HG02884 (cell line): ENCODE results near the gene WDR20.
"Not testable (repeated sequence)": the region's sequence is repeated elsewhere in the genome, so short reads cannot be mapped to it uniquely, and the experiment has no call there.

ENCODE experiments used
- ATAC-seq: cut with Tn5 transposase; IDR thresholded peaks from one replicate; pipeline ENCODE4 v1.9.1; 2021; ENCODE audit warnings: mild to moderate bottlenecking, moderate library complexity; ENCODE audit not compliant: unreplicated experiment

WDR20 gene

DNA sequence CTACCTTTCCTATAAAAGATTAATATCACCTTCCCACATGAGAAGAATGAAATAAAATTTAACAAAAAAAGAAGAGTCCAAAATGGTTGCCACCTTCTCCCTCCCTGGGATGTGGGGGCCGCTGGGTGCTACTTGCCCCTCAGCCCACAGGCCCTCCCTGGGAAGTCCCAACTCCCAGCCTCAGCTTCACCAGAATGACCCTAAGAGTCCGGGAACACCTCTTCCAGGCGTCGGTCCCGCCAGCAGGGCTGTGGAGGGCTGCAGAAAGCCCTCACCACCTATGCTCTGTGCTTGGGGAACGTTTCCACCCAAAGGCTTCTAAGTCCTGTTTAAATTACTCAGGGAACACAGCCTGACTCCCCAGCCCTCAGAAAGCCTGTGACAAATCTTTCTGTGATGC is 93.4 kb downstream of the WDR20 start:
- ATAC-seq, result no peak

DNA sequence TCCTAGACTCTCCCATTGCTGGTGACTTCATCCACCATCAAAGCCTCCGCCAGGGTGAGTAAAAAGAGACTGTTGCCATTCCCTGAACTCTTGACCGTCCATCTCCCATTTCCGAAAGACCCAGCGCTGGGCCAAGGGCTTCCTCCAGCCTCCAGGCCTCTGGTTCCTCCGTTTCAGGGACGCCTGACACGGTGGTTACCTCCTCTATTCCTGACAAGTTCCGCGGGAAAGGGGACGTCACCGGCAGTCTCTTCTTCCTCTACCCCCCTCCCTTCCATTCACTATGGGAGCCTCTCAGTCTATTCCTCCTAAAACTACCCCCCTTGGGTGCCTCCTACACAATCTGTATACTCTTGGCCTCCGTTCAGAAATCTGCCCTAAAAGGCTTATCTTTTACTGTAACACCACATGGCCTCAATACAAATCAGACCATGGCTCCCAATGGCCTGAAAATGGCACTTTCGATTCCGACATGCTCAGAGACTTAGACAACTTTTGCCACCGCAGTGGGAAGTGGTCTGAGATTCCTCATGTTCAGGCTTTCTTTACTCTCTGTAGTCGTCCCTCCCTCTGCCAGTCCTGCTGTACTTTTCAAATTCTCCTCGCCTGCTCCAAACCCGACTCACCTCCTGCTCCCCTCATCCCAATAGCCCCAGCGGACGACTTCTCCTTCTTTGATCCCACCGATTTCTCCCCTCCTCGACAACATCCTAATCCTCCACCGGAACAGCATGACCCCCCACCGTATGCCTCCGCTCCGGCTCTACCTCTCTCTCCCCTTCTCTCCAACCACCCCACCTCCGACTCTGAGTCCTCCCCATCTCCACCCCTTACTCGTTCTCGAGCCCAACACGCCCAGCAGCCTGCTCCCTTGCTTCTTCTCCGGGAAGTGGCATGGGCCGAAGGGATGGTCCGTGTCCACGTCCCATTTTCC is 94.9 kb downstream of the WDR20 start:
- ATAC-seq, result no peak

DNA sequence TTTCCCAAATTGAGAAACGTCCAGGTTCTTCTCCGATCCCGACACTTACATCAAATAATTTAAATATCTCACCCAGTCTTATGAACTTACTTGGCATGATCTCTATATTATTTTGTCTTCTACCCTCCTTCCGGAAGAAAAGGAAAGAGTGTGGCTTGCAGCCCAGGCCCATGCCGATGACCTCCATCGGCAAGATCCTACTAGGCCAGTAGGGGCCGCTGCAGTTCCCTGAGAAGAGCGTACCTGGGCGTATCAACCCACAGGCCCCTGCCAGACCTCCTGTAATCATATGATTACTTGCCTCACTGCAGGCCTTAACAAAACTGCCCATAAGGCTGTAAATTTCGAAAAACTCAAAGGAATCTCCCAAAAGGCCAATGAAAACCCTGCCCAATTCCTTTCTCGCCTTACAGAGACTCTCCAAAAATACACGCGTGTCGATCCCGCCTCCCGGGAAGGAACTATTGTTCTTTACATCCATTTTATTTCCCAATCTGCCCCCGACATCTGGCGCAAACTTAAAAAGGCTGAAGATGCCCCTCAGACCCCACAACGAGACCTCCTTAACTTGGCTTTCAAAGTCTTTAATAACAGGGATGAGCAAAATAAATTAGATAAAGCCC is 95.7 kb downstream of the WDR20 start:
- peak; percentile 84 for ATAC-seq

DNA sequence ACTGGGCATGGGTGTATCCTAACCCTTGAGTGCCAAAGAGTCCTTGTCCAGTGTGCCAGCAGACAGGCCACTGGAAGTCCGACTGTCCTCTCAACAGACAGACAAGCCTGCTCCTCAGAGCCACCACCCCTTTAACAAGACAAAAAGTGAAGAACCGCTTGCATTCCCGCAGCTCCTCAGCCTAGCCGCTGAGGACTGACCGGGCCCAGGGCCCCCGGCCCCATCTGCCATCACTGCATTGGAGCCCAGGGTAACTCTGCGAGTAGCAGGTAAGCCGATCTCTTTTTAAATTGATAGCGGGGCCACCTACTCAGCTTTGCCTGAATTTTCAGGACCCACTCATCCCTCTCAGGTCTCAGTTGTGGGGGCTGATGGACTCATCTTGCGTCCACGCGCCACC is 96.3 kb downstream of the WDR20 start:
- ATAC-seq, result no peak

DNA sequence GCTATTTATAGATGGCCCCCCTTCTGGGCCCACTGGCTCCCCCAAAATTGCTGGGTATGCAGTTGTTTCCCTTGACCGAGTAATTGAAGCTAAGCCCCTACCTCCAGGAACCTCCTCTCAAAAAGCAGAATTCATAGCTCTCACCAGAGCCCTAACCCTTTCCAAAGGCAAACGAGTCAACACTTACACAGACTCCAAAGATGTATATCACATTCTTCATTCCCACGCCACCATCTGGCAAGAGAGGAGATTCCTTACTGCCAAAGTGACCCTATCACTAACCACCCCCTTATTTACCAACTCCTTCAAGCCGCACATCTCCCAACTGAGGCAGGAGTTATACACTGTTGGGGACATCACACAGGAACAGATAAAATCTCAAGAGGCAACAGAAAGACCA is 98.4 kb downstream of the WDR20 start:
- no peak for ATAC-seq

DNA sequence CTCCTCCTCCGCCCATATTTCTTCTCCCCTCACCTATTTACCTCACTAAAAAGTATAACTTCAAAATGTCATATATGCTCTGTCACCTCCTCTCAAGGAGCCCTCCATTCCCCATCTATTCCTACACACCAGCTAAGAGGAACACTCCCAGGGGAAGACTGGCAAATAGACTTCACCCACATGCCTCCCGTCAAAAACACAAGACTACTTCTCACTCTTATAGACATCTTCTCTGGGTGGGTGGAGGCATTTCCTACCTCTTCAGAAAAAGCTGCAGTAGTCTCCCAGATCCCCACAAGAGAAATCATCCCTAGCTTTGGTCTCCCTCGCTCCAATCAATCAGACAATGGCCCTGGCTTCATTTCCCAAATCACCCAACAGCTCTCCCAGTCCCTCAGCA is 99.1 kb downstream of the WDR20 start:
- no peak for ATAC-seq

DNA sequence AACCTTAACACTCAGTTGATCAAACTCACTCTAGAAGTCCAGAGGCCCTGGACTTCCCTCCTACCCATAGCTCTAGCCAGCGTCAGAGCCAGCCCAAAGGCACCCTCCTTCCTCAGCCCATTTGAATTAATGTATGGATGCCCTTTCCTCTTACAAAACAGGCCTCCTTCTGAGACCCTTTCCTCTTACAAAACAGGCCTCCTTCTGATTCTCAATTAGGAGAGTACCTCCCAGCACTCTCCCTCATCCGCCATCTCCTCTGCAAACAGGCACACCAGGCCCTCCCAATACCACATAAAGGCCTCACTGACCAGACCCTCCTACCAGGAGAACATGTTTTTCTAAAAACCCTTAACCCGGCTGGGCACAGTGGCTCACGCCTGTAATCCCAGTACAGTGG is 99.5 kb downstream of the WDR20 start:
- ATAC-seq, result no peak

DNA sequence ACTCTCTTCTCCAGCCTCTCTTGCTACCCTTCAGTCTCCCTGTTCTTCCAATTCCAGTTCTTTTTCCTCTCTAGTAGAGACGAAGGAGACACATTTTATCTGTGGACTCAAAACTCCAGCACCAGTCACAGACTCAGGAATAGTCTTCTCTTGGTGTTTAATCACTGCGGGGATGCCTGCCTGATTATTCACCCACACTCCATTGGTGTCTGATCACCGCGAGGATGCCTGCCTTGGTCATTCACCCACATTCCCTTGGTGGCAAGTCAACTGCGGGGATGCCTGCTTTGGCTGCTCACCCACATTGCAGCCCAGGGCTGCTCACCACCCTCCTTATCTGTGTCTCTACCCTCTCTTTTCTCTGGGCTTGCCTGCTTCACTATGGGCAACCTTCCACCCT is 100.8 kb downstream of the WDR20 start:
- ATAC-seq, result not testable (repeated sequence)

DNA sequence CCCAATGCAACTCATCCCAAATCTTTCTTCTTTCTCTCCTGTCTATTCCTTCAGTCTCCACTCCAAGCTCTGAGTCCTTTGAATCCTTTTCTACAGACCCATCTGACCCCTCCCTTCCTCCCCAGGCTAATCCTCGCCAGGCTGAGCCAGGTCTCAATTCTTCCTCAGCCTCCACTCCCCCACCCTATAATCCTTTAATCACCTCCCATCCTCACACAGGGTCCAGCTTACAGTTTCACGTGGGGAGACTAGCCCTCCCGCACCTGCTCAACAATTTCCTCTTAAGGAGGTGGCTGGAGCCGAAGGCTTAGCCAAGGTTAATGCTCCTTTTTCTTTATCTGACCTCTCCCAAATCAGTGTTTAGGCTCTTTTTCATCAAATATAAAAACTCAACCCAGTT is 101.5 kb downstream of the WDR20 start:
- no peak for ATAC-seq

DNA sequence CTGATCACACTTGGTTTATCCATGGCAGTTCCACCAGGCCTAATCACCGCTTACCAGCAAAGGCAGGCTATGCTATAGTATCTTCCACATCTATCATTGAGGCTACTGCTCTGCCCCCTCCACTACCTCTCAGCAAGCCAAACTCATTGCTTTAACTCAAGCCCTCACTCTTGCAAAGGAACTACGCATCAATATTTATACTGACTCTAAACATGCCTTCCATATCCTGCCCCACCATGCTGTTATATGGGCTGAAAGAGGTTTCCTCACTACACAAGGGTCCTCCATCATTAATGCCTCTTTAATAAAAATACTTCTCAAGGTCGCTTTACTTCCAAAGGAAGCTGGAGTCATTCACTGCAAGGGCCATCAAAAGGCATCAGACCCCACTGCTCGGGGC is 104.1 kb downstream of the WDR20 start:
- not testable (repeated sequence) for ATAC-seq

DNA sequence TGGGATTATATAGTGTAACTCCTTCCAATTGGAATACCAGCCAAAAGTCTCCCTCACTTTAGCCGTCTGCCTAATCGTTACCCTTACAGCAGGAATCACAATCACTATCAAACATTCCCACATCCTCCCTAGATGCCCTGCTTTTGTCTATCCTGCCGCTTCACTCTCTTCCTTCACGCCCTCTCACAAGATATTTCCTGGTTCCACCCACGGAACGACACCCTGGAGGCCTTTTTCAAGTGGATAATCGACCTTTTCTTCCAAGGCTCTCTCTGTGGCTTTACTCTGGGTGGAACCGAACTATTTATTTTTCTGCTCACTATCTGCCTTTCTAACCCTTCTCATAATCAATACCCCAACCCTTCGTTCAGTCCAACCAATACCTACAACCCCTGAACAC is 106.4 kb downstream of the WDR20 start:
- no peak for ATAC-seq

DNA sequence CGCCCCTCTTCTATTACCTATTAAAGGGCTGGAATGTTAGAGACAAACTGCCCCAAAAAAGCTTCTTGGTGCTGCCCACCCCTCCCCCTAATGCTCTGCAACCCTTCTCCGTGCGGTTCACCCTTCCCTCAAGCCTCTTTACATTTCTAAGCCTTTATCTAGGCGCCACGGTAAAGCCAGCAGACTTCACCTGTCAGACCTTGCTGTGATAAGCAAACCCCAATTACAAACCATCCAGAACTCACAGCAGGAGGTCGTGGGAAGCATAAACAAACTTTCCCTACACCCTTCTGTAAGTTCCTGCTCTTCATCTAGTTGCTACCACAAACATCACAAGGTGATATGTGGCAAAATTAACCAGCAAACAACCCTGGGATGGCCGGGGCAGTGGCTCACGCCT is 108.4 kb downstream of the WDR20 start:
- no peak for ATAC-seq

DNA sequence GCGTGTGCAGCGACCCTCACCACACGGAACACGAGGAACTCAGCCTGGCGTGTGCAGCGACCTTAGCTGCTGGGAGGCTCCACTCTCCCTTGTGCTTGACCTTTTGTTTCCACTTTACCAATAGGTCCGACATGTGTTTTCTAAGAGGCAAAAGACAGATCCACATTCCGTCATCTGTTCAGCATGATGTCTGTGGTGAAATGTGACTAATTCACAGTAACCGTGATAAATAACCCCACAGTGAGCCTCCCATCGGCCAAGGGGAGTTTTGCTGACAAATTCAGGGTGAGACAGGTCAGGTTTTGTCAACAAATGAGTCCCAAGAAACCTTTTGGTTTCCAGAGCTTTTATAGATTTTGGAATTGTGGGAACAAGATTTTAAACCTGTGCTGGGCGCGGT is 109.3 kb downstream of the WDR20 start:
- ATAC-seq, result no peak

DNA sequence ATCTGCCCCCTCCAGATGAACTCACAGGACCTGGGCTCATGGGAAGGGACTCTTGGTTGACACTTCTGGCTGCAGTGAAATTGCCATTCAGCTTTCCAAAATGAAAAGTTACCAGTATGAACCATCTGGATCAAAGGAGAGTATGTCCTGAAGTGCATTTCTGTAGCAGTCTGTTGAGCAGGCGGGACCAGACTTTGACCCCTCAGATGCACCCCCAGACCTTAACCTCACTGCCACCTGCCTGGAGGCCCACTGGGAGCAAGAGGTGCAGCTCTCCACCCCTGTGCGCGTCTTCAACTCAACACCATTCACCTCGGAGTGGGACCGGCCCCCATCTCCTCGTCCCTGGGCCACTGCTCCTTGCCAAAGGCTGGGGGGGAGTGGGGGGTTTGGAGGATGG is 110.3 kb downstream of the WDR20 start:
- no peak for ATAC-seq

DNA sequence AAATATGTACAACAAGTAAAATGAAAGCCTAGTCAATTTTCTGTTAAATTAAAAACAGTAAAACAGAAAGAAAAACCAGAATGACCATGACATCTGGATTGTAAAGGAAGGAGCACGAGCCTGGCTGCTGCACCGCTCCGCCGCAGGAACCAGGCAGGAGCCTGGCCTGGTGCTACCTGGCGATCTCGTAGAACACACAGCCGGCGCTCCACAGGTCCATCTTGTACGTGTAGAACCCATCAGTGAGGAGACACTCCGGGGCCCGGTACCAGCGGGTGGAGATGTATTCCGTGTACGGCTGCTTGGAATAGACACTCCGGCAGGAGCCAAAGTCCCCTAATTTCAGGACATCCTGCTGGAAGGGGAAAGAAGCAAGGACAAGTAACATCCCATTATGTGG is 110.9 kb downstream of the WDR20 start:
- ATAC-seq, result no peak

DNA sequence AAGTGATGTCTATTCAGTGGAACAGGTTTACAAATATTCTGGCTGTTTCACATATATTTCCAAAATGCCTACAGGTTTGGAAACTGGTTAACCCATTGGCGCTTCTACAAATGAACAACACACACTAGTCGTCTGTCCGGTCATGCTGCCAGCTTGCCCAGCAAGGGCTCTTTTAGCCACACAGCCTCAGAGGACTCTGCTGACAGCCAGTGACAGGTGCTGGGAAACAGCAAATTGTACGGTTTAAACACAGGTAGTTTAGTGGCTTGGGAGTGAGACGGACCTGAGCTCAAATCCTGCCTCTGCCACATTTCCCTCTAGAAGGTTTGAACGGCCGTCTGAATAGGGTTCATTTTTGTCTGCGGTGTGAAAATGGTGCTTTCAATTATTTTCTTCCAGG is 111.5 kb downstream of the WDR20 start:
- no peak for ATAC-seq

DNA sequence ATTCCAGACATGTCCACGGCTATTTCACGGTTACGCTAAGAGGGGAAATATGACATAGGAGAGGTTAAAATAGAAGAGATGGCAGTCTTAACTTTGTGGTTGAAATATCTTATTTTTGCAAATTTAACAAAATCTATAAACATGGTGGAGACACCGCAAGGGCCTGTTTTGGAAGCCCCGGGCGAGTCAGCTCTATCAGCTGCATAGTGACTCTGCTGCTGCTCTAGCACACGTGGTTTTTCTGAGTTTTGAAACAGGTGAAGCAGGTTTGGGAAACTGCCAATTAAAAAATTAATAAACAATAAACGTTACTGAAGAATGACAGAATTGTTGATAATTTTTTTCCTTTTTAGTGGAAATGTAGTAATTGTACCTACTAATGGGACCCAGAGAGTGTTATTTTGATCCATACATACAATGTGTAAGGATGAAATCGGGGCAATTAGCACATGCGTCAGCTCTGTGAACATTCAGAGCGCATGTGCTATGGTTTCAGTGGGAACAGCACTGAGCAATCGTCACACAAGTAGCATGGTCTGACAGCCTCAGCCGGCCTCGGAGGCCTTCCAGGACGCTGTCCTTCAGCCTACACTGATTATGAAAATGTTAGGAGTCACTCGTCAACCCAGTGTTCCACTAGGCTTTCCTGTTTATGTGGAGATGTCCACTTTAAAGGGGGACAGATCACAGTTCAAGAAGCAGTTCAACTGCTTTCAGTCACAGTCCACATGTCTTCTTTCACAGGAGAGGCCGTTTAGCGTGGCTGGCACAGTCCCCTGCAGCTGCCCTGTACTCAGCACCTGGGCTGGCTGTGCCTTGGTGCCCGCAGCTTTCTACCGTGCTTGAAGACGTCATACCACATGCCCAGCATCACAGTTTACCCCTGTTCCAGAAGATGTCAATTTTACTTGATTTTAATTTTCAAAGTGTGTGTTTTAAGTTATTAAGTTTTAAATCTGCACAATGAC is 113.4 kb downstream of the WDR20 start:
- no peak for ATAC-seq

DNA sequence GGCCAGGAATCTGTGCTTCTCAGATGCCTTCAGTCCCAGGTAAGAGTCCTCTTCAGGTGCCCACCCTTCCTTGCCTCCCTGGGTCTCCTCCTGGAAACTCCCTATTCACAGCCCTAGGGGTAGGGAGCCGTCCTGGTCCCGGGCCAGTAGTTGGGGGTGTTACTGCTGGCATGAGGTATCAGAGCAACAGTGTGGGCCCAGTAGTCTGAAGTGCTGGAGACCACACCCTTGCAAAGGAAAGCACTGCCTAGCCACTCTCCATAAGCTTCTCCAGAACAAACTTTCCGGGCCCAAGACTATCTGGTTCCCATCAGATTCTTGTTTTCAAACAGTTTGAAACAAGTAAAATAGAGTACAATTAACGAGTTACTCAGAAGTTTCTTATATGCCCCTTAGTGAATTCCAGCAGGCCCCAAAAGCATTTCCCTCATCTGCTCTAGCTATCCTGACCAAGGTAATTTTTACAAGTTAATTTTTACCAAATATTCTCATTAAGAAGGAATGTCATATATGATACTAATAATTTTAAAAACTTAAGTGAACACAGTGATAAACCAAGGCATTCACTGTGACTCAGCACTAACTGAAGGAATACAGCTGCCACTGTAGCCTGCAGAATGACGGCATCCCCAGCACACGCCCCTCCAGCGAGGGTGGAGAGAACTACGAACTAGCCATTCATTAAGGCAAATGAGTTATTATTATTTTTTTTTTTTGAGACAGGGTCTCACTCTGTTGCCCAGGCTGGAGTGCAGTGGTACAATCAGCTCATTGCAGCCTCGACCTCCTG is 115.9 kb downstream of the WDR20 start:
- ATAC-seq, result no peak

DNA sequence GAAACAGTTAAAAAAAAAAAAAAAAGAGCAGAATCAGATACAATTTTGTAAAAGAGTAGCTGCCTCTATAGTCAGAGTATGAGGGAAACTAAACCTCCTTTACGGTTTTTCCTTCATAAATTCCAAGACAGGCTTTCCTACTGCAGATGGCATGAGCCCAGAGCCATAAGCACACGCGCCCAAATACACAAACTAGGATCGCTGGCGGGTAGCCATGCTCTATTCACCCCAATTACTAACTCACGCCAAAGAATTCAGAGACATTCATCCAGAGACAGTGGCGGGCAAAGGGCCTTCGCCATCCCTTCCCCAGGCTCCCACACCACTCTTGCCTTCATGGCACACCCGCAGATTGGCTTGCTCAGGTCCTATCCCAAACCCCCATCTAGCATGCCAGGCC is 117.0 kb downstream of the WDR20 start:
- no peak for ATAC-seq

DNA sequence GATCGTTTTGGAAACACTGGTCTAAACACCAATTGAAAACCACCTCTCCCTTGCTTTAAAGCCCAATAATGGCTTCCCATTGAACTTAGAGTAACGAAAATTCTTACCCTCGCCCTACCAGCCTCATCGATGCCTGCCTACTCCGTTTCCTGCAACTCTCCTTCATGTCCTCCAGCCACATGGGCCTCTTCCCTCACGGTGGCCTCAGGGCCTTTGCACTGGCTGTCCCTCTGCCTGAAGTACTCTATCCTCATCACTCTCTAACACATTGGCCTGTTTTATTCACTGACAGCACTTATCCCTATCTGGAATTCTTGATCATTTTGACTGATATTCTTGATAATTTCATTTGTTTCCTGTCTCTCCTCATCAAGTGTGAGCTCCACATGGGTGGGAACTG is 118.4 kb downstream of the WDR20 start:
- ATAC-seq, result no peak
